Astrocyte (in vitro differentiated cells and primary cell): Measurements from ENCODE around the gene TAPBPL. TPM values are rescaled to one million over a fixed set of nuclear protein-coding genes. Genes with fewer than 3 reads are reported as not detected.
A peak's percentile ranks its signal among the peaks of the same experiment; 100 is the strongest.

Experiments
- DNase-seq: peaks from one replicate; pipeline ENCODE4 v3.0.0-alpha.2; 2010; ENCODE audit warnings: low read depth
- FAIRE-seq: peaks from 2 replicates; lab custom pipeline; 2011; peaks lifted over from hg19 to GRCh38; lab: Jason Lieb, UNC
- H2AFZ ChIP-seq: 2 replicates; pipeline ENCODE4 v1.6.0; 2012; ENCODE audit warnings: low read depth, low read length, inconsistent platforms
- H3K27ac ChIP-seq: 2 replicates; pipeline ENCODE4 v1.5.1; 2011; ENCODE audit warnings: low read depth, low read length, inconsistent platforms
- H3K27me3 ChIP-seq: 2 replicates; pipeline ENCODE4 v1.6.0; 2011; ENCODE audit warnings: low read length, inconsistent platforms; ENCODE audit not compliant: insufficient read depth
- H3K36me3 ChIP-seq: 2 replicates; pipeline ENCODE4 v1.5.1; 2011; ENCODE audit warnings: low read length, inconsistent platforms; ENCODE audit not compliant: insufficient read depth
- H3K4me1 ChIP-seq: 2 replicates; pipeline ENCODE4 v1.5.1; 2011; ENCODE audit warnings: low read length, inconsistent platforms; ENCODE audit not compliant: insufficient read depth
- H3K4me2 ChIP-seq: 2 replicates; pipeline ENCODE4 v1.6.0; 2012; ENCODE audit warnings: low read length, inconsistent platforms
- H3K4me3 ChIP-seq: 2 replicates; pipeline ENCODE4 v1.5.1; 2011; ENCODE audit warnings: low read depth, mild to moderate bottlenecking, low read length, inconsistent platforms; ENCODE audit not compliant: insufficient read depth
- H3K79me2 ChIP-seq: 2 replicates; pipeline ENCODE4 v1.6.0; 2012; ENCODE audit warnings: mild to moderate bottlenecking, low read length, inconsistent platforms; ENCODE audit not compliant: insufficient read depth
- H3K9ac ChIP-seq: 2 replicates; pipeline ENCODE4 v1.6.0; 2012; ENCODE audit warnings: mild to moderate bottlenecking, low read length, inconsistent platforms
- H3K9me3 ChIP-seq: 2 replicates; pipeline ENCODE4 v1.5.1; 2012; ENCODE audit warnings: low read depth, mild to moderate bottlenecking, low read length, inconsistent platforms; ENCODE audit not compliant: insufficient read depth
- H4K20me1 ChIP-seq: 2 replicates; pipeline ENCODE4 v1.6.0; 2012; ENCODE audit warnings: low read length, inconsistent platforms; ENCODE audit not compliant: insufficient read depth
- H3K27ac Mint-ChIP-seq: one replicate; pipeline ENCODE4 v1.8.0; 2021; ENCODE audit warnings: mild to moderate bottlenecking, mixed read lengths; ENCODE audit not compliant: unreplicated experiment
- H3K27me3 Mint-ChIP-seq: one replicate; pipeline ENCODE4 v1.8.0; 2021; ENCODE audit warnings: low read depth, mixed read lengths; ENCODE audit not compliant: unreplicated experiment
- H3K36me3 Mint-ChIP-seq: one replicate; pipeline ENCODE4 v1.8.0; 2021; ENCODE audit warnings: low read depth, mixed read lengths; ENCODE audit not compliant: unreplicated experiment
- H3K4me1 Mint-ChIP-seq: one replicate; pipeline ENCODE4 v1.8.0; 2021; ENCODE audit warnings: low read depth, mixed read lengths; ENCODE audit not compliant: unreplicated experiment
- H3K4me3 Mint-ChIP-seq: one replicate; pipeline ENCODE4 v1.8.0; 2021; ENCODE audit warnings: mild to moderate bottlenecking, moderate library complexity, mixed read lengths; ENCODE audit not compliant: unreplicated experiment
- H3K9me3 Mint-ChIP-seq: one replicate; pipeline ENCODE4 v1.8.0; 2021; ENCODE audit warnings: mild to moderate bottlenecking, mixed read lengths; ENCODE audit not compliant: unreplicated experiment
- CTCF ChIP-seq: IDR thresholded peaks from 2 replicates; pipeline ENCODE4 v1.5.1; 2011; ENCODE audit warnings: low read depth, mild to moderate bottlenecking, inconsistent platforms, low read length, moderate library complexity; ENCODE audit not compliant: insufficient read depth
- EZH2 ChIP-seq: IDR thresholded peaks from 2 replicates; pipeline ENCODE4 v1.6.1; 2012; ENCODE audit warnings: mild to moderate bottlenecking, low read length, inconsistent platforms; ENCODE audit not compliant: insufficient read depth
- total RNA-seq: library from RNA; stranded (reverse); gene quantifications from 2 replicates; pipeline ENCODE4 v1.2.1, GENCODE V29; 2021

The TAPBPL gene
- total RNA-seq, 1 donor from 2014 or later = 1.6 TPM

- Mint-ChIP-seq H3K9me3 (peaks cover 1% of the 10 kb centered on the region), H3K4me3 (no peak within 1 kb of the TSS), H3K4me1 (no peaks in the 10 kb centered on the region), H3K27me3 (peaks cover 34% of the 10 kb centered on the region), H3K27ac (no peak within 1 kb of the TSS), H3K36me3 (peaks cover 1% of the 10 kb centered on the region)
- no peak within 1 kb of the TSS for H3K4me3 ChIP-seq
- TF ChIP-seq CTCF (no peak), EZH2 (no peak)
- H3K27me3 ChIP-seq = no peaks in the 10 kb centered on the region
- no peak within 1 kb of the TSS for H3K9ac ChIP-seq
- FAIRE-seq (no peak), DNase-seq (no peak)
- H3K4me2 ChIP-seq = no peak within 1 kb of the TSS
- no peaks in the 10 kb centered on the region for H4K20me1 ChIP-seq
- no peaks in the 10 kb centered on the region for H3K79me2 ChIP-seq
- no peaks in the 10 kb centered on the region for H3K36me3 ChIP-seq
- H2AFZ ChIP-seq = no peak within 1 kb of the TSS
- no peak within 1 kb of the TSS for H3K27ac ChIP-seq
- H3K9me3 ChIP-seq = no peaks in the 10 kb centered on the region
- H3K4me1 ChIP-seq = no peaks in the 10 kb centered on the region
Measured at GRCh38 chr12:6444704-6445688, 6.8 kb upstream of the TAPBPL start, which contains the start of gene CD27. Gene CD27, plus strand, starts transcription at chr12:6444955. Its CDS starts 141 bp downstream, at chr12:6445096.

- Histone ChIP-seq H4K20me1 (no peaks in the 10 kb centered on the region), H3K36me3 (no peaks in the 10 kb centered on the region), H3K9ac (peak overlapping the region; percentile 78), H3K27me3 (no peaks in the 10 kb centered on the region), H2AFZ (peak overlapping the region; percentile 94), H3K4me3 (peak overlapping the region; percentile 65), H3K4me1 (peaks cover 28% of the 10 kb centered on the region), H3K4me2 (peak overlapping the region; percentile 92), H3K79me2 (no peaks in the 10 kb centered on the region), H3K27ac (no peak overlapping the region), H3K9me3 (no peaks in the 10 kb centered on the region)
- peaks cover 14% of the 10 kb centered on the region for H3K4me1 Mint-ChIP-seq
- H3K27ac Mint-ChIP-seq = peak overlapping the region; percentile 34
- peaks cover 1% of the 10 kb centered on the region for H3K9me3 Mint-ChIP-seq
- no peak for TF ChIP-seq CTCF
- TF ChIP-seq EZH2 = no peak
- FAIRE-seq (no peak), DNase-seq (no peak)
- peaks cover 7% of the 10 kb centered on the region for H3K36me3 Mint-ChIP-seq
- peaks cover 11% of the 10 kb centered on the region for H3K27me3 Mint-ChIP-seq
- H3K4me3 Mint-ChIP-seq = no peak overlapping the region
Measured at GRCh38 chr12:6450091-6450868, 1.6 kb upstream of the TAPBPL start.
